ENCODE results near the gene BNIP2.

- TF ChIP-seq CTCF (IDR thresholded peaks at IDR 0.05; ENCODE audit: low read depth, low read length, missing input control) (no peak), SP1 (IDR thresholded peaks at IDR 0.05) (no peak), HNF4G (IDR thresholded peaks at IDR 0.05) (no peak), EGR1 (IDR thresholded peaks at IDR 0.05; ENCODE audit: low read depth in 2 of 2) (no peak), RXRA (IDR thresholded peaks at IDR 0.05) (no peak), YY1 (IDR thresholded peaks at IDR 0.05) (no peak), JUND (IDR thresholded peaks at IDR 0.05) (no peak)
- TF ChIP-seq, protein P1, sequence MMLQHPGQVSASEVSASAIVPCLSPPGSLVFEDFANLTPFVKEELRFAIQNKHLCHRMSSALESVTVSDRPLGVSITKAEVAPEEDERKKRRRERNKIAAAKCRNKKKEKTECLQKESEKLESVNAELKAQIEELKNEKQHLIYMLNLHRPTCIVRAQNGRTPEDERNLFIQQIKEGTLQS (IDR thresholded peaks at IDR 0.05): no peak
- TF ChIP-seq, protein P2, sequence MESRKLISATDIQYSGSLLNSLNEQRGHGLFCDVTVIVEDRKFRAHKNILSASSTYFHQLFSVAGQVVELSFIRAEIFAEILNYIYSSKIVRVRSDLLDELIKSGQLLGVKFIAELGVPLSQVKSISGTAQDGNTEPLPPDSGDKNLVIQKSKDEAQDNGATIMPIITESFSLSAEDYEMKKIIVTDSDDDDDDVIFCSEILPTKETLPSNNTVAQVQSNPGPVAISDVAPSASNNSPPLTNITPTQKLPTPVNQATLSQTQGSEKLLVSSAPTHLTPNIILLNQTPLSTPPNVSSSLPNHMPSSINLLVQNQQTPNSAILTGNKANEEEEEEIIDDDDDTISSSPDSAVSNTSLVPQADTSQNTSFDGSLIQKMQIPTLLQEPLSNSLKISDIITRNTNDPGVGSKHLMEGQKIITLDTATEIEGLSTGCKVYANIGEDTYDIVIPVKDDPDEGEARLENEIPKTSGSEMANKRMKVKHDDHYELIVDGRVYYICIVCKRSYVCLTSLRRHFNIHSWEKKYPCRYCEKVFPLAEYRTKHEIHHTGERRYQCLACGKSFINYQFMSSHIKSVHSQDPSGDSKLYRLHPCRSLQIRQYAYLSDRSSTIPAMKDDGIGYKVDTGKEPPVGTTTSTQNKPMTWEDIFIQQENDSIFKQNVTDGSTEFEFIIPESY (IDR thresholded peaks at IDR 0.05): no peak
- TF ChIP-seq, protein P3, sequence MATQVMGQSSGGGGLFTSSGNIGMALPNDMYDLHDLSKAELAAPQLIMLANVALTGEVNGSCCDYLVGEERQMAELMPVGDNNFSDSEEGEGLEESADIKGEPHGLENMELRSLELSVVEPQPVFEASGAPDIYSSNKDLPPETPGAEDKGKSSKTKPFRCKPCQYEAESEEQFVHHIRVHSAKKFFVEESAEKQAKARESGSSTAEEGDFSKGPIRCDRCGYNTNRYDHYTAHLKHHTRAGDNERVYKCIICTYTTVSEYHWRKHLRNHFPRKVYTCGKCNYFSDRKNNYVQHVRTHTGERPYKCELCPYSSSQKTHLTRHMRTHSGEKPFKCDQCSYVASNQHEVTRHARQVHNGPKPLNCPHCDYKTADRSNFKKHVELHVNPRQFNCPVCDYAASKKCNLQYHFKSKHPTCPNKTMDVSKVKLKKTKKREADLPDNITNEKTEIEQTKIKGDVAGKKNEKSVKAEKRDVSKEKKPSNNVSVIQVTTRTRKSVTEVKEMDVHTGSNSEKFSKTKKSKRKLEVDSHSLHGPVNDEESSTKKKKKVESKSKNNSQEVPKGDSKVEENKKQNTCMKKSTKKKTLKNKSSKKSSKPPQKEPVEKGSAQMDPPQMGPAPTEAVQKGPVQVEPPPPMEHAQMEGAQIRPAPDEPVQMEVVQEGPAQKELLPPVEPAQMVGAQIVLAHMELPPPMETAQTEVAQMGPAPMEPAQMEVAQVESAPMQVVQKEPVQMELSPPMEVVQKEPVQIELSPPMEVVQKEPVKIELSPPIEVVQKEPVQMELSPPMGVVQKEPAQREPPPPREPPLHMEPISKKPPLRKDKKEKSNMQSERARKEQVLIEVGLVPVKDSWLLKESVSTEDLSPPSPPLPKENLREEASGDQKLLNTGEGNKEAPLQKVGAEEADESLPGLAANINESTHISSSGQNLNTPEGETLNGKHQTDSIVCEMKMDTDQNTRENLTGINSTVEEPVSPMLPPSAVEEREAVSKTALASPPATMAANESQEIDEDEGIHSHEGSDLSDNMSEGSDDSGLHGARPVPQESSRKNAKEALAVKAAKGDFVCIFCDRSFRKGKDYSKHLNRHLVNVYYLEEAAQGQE (IDR thresholded peaks at IDR 0.05): no peak
- TF ChIP-seq, protein P4, sequence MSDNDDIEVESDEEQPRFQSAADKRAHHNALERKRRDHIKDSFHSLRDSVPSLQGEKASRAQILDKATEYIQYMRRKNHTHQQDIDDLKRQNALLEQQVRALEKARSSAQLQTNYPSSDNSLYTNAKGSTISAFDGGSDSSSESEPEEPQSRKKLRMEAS (IDR thresholded peaks at IDR 0.05): no peak
Observed at GRCh38 chr15:59721411-59721810, 32.3 kb upstream of the BNIP2 start.

All from liver (tissue), 3 donors.